ENCODE results near the gene HECW1. TPM values are rescaled to one million over a fixed set of nuclear protein-coding genes. Genes with fewer than 3 reads are reported as not detected.
"Not testable (repeated sequence)": the region's sequence is repeated elsewhere in the genome, so short reads cannot be mapped to it uniquely, and the experiment has no call there.

The HECW1 gene
- total RNA-seq, 2 experiments from 2014 or later, result not detected

GRCh38 chr7:43130347-43130746 is 17.9 kb downstream of the HECW1 start:
- no peaks in the 10 kb centered on the region for H3K36me3 Mint-ChIP-seq (ENCODE audit: low read depth)
- ChIA-PET POLR2A (no interaction called here), CTCF (no interaction called here)
- H3K4me1 Mint-ChIP-seq, result no peaks in the 10 kb centered on the region
- intact Hi-C loops (cut with DNase I, micrococcal nuclease), result no loop called here
- DNase-seq (no peak), ATAC-seq (no peak)
- no peaks in the 10 kb centered on the region for H3K9me3 Mint-ChIP-seq (ENCODE audit: low read depth)
- H3K27ac Mint-ChIP-seq, result no peak overlapping the region
- peaks cover 4% of the 10 kb centered on the region for H3K27me3 Mint-ChIP-seq
- no peak overlapping the region for H3K4me3 Mint-ChIP-seq

DNA sequence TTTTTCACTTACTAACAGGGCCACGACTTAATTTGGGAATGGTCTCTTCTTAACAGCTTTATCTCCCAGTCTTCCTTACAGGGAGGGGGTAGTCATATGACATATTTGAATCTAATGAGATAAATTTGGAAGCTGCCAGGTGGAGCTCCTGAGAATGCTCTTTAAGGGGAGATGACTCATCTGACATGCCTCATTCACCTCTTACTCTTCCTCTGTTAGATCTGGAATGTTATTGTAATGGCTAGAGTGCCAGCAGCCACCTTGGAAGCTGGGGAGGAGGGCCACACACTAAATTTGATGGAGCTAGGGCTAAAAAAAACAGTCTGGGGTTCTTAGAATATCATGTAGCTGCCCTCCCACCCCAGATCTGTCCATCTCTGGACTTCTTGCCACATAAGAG is 22.7 kb downstream of the HECW1 start:
- Mint-ChIP-seq H3K36me3 (ENCODE audit: low read depth) (no peaks in the 10 kb centered on the region), H3K27me3 (peaks cover 17% of the 10 kb centered on the region), H3K4me3 (no peak overlapping the region), H3K9me3 (ENCODE audit: low read depth) (no peaks in the 10 kb centered on the region), H3K27ac (no peak overlapping the region), H3K4me1 (no peaks in the 10 kb centered on the region)
- intact Hi-C loops (cut with DNase I, micrococcal nuclease), result no loop called here
- POLR2A ChIA-PET, result no interaction called here
- CTCF ChIA-PET, result interaction anchor here (0.7 to 0.9 kb wide), 2 partner anchors 11 to 27 kb away, joined by 3 to 4 read pairs; no protein-coding TSS in a partner anchor
- no peak for DNase-seq
- ATAC-seq, result no peak

DNA sequence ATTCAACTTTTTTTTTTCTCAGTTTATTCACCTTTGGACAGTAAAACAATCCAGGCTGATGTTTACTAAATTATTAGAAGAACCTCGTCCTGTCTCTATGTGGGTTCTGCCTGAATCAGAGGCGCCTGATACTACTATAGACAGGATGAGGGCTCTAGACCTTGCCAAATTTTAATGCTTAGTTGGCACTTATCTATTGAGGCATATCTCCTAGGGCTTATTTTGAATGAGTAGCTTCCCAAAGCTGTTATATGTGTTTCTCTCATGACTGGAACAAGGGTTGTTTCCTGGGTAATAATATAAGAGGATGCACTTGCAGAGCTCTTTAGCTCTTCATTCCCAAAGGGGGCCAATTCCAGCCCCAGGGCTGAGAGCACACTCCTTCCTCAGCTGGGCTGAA is 23.6 kb downstream of the HECW1 start:
- Mint-ChIP-seq H3K9me3 (ENCODE audit: low read depth) (no peaks in the 10 kb centered on the region), H3K4me3 (no peak overlapping the region), H3K27me3 (peaks cover 19% of the 10 kb centered on the region), H3K27ac (no peak overlapping the region), H3K4me1 (no peaks in the 10 kb centered on the region), H3K36me3 (ENCODE audit: low read depth) (no peaks in the 10 kb centered on the region)
- ATAC-seq (no peak), DNase-seq (no peak)
- ChIA-PET POLR2A (no interaction called here), CTCF (interaction anchor here (0.9 kb wide), 1 partner anchor 27 kb away, joined by 3 read pairs; no protein-coding TSS in a partner anchor)
- intact Hi-C loops (cut with DNase I, micrococcal nuclease), result no loop called here

- H3K27me3 Mint-ChIP-seq, result peaks cover 21% of the 10 kb centered on the region
- ATAC-seq; H3K4me3 Mint-ChIP-seq; intact Hi-C loops (cut with DNase I, micrococcal nuclease); H3K4me1 Mint-ChIP-seq; H3K27ac Mint-ChIP-seq; POLR2A ChIA-PET; H3K9me3 Mint-ChIP-seq (ENCODE audit: low read depth); H3K36me3 Mint-ChIP-seq (ENCODE audit: low read depth); DNase-seq: not testable (repeated sequence)
- CTCF ChIA-PET, result interaction anchor here (0.5 to 0.6 kb wide), 3 partner anchors 362 to 1959 kb away, joined by 3 to 4 read pairs (median 3); no protein-coding TSS in a partner anchor
Observed at GRCh38 chr7:43137121-43137744, 24.8 kb downstream of the HECW1 start.

DNA sequence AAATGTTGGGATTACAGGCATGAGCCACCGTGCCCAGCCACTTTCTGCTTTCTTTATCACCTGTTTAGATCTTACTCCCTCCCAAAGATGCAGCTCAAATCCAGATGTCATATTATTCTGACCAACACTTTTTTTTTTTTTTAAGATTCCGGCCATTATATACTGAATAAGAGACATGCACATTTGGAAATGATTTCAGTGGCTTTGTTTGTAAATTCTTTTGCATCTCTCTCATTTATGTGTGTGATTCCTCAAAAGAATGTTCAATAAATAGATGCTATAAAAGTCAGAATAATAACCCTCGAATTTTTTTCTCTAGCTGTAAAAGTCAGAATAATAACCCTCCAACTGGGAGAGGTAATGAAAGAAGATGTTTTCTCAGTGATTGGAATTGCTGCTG is 25.4 kb downstream of the HECW1 start:
- H3K4me3 Mint-ChIP-seq, result no peak overlapping the region
- POLR2A ChIA-PET, result no interaction called here
- CTCF ChIA-PET, result interaction anchor here (0.5 to 1.3 kb wide), 4 partner anchors 9 to 1960 kb away, joined by 3 to 5 read pairs (median 4); no protein-coding TSS in a partner anchor
- no peaks in the 10 kb centered on the region for H3K9me3 Mint-ChIP-seq (ENCODE audit: low read depth)
- DNase-seq (no peak), ATAC-seq (no peak)
- H3K27me3 Mint-ChIP-seq, result peaks cover 21% of the 10 kb centered on the region
- H3K36me3 Mint-ChIP-seq (ENCODE audit: low read depth), result no peaks in the 10 kb centered on the region
- H3K4me1 Mint-ChIP-seq, result no peaks in the 10 kb centered on the region
- intact Hi-C loops (cut with DNase I, micrococcal nuclease), result no loop called here
- no peak overlapping the region for H3K27ac Mint-ChIP-seq

DNA sequence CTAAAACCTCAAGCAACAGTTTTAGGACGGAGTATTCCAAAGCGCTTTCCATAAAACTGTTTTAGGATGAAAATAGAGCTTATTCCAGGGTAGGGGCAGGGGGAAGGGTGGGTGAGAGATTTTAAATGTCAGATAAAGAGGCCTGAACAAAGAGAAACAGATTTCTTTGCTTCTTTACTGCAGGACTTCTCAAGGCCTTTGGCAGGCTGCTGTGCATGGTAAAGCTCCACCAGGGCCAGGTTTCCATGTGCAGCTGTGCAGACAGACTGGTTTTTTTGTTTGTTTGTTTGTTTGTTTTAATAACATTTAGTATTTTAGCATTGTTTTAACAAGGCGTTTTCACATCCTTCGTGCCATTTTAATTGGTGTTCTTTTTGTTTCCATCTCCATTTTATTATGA is 26.3 kb downstream of the HECW1 start:
- CTCF ChIA-PET, result interaction anchor here (1.3 to 1.4 kb wide), 2 partner anchors 8 to 198 kb away, joined by 3 to 5 read pairs; no protein-coding TSS in a partner anchor
- intact Hi-C loops (cut with DNase I, micrococcal nuclease), result no loop called here
- DNase-seq (no peak), ATAC-seq (no peak)
- Mint-ChIP-seq H3K36me3 (ENCODE audit: low read depth) (no peaks in the 10 kb centered on the region), H3K4me3 (no peak overlapping the region), H3K27me3 (peaks cover 19% of the 10 kb centered on the region), H3K27ac (no peak overlapping the region), H3K9me3 (ENCODE audit: low read depth) (no peaks in the 10 kb centered on the region), H3K4me1 (no peaks in the 10 kb centered on the region)
- POLR2A ChIA-PET, result no interaction called here

DNA sequence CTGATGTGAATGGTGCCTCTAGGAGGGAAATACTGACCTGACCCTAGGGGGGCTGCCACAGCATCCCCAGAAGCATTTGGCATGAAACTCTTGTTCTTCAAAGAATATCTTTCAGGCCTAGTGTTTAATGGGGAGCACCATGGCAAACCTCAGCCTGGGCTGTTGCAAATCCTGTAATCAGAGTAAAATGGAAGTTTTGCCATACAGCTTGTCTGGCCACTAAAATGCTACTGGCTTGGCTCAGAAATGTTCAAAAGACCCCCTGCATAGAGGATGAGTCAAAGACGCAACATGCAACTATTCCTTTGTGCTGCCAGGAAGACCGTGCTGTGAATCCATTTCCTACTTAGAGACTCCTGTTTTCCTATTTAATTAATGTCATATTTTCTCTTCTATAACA is 26.7 kb downstream of the HECW1 start:
- ChIA-PET CTCF (interaction anchor here (1.3 to 1.4 kb wide), 2 partner anchors 8 to 198 kb away, joined by 3 to 5 read pairs; no protein-coding TSS in a partner anchor), POLR2A (no interaction called here)
- Mint-ChIP-seq H3K4me3 (no peak overlapping the region), H3K9me3 (ENCODE audit: low read depth) (no peaks in the 10 kb centered on the region), H3K27ac (no peak overlapping the region), H3K27me3 (peaks cover 22% of the 10 kb centered on the region), H3K4me1 (no peaks in the 10 kb centered on the region), H3K36me3 (ENCODE audit: low read depth) (no peaks in the 10 kb centered on the region)
- no peak for DNase-seq
- no peak for ATAC-seq
- intact Hi-C loops (cut with DNase I, micrococcal nuclease), result no loop called here

DNA sequence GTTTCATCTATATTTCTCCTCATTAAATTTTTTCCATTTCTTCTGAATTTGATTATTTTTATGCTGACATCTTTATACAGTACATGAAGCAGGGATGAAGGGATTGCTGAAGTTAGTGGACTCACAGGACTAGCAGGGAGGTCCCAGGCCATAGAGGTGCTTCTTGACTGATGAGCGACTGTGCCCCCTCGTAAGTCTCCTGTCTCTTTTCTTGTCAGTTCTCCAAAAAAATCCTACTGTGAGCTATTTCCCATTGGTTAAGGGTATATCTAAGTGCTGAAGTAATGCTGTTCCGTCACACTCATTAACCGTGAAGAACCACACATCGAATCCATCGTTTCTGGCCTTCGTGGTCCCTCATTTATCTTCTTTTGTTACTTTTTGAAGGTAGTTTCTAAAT is 27.7 kb downstream of the HECW1 start:
- peaks cover 23% of the 10 kb centered on the region for H3K27me3 Mint-ChIP-seq
- ATAC-seq (no peak), DNase-seq (no peak)
- no peaks in the 10 kb centered on the region for H3K36me3 Mint-ChIP-seq (ENCODE audit: low read depth)
- no peaks in the 10 kb centered on the region for H3K4me1 Mint-ChIP-seq
- ChIA-PET POLR2A (no interaction called here), CTCF (no interaction called here)
- no peak overlapping the region for H3K4me3 Mint-ChIP-seq
- intact Hi-C loops (cut with DNase I, micrococcal nuclease), result no loop called here
- H3K9me3 Mint-ChIP-seq (ENCODE audit: low read depth), result no peaks in the 10 kb centered on the region
- no peak overlapping the region for H3K27ac Mint-ChIP-seq

DNA sequence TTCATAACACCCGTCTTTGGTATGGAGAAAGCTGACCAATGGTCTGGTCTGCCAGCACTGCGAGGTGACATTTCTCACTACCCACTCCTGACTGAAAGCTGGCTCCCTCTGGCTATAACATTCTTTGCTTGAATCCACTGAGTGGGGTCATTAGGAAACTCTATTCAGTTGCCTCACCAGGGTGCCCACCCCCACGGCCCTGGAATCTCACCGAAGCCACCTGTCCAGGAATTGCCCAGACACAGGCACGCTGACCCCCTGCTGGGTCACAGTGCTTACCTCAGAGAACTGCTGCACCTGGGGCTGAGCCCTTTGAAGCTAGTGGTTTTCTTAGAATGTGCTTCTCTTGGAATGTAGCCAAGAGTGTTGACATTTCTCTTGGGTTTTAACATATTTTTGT is 28.6 kb downstream of the HECW1 start:
- ATAC-seq (no peak), DNase-seq (no peak)
- intact Hi-C loops (cut with DNase I, micrococcal nuclease), result no loop called here
- H3K9me3 Mint-ChIP-seq (ENCODE audit: low read depth), result no peaks in the 10 kb centered on the region
- CTCF ChIA-PET, result no interaction called here
- no peak overlapping the region for H3K4me3 Mint-ChIP-seq
- H3K27me3 Mint-ChIP-seq, result peaks cover 22% of the 10 kb centered on the region
- no peaks in the 10 kb centered on the region for H3K36me3 Mint-ChIP-seq (ENCODE audit: low read depth)
- no peaks in the 10 kb centered on the region for H3K4me1 Mint-ChIP-seq
- POLR2A ChIA-PET, result no interaction called here
- H3K27ac Mint-ChIP-seq, result no peak overlapping the region

DNA sequence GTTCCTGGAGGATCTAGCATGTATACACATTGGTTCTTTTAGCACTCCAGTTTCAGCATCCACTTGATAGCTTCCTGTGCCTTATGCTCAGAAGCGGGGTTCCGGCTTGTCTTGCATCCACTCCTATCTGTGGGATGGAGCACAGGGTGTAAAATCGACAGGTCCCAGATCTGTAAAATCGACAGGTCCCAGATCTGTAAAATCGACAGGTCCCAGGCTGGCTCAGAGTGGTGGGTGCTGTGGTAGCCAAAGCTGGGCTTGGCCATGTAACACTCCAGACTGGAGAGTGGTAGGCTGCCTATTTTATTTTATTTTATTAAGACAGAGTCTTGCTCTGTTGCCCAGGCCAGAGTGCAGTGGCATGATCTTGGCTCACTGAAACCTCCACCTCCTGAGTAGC is 30.3 kb downstream of the HECW1 start:
- no peak for DNase-seq

DNA sequence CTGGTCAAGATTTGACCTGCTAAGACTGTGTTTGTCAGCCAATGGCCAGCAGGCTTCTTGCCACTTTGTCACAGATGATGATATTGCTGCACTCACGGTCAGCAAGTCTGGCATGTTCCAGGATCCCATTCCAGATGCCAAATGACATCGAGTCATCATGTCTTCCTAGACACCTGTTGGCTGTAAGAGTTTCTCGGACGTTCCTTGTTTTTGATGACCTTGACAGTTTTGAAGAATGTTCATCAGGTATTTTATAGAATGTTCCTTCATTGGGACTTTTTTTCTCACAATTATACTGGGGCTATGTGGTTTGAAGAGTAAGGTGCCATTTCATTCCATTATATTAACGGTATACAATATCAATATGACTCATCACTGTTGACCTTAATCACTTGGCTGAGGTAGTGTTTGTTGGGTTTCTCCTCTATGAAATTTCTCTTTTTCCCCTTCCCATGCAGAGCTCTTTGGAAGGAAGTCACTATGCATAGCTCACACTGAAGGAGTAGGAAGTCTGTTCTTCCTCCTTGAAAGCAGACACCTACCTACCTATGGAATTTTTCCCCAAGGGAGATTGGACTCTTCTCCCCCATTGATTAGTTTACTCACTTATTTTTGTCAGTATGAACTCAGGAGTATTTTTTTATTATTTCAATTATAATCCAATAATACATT is 31.6 kb downstream of the HECW1 start:
- peaks cover 13% of the 10 kb centered on the region for H3K27me3 Mint-ChIP-seq
- ATAC-seq, result no peak
- CTCF ChIA-PET, result no interaction called here
- H3K27ac Mint-ChIP-seq, result no peak overlapping the region
- no peaks in the 10 kb centered on the region for H3K9me3 Mint-ChIP-seq (ENCODE audit: low read depth)
- POLR2A ChIA-PET, result no interaction called here
- intact Hi-C loops (cut with DNase I, micrococcal nuclease), result no loop called here
- H3K4me3 Mint-ChIP-seq, result no peak overlapping the region
- H3K4me1 Mint-ChIP-seq, result no peaks in the 10 kb centered on the region
- DNase-seq, result no peak
- H3K36me3 Mint-ChIP-seq (ENCODE audit: low read depth), result no peaks in the 10 kb centered on the region

More for the DNA sequence above, 30.3 kb downstream of the HECW1 start:
- POLR2A ChIA-PET, result no interaction called here
- no peak overlapping the region for H3K27ac Mint-ChIP-seq
- CTCF ChIA-PET, result no interaction called here
- ATAC-seq, result no peak
- no peak overlapping the region for H3K4me3 Mint-ChIP-seq
- H3K27me3 Mint-ChIP-seq, result peaks cover 19% of the 10 kb centered on the region
- no peaks in the 10 kb centered on the region for H3K36me3 Mint-ChIP-seq (ENCODE audit: low read depth)
- intact Hi-C loops (cut with DNase I, micrococcal nuclease), result no loop called here
- H3K9me3 Mint-ChIP-seq (ENCODE audit: low read depth), result no peaks in the 10 kb centered on the region
- H3K4me1 Mint-ChIP-seq, result no peaks in the 10 kb centered on the region

GRCh38 chr7:43148161-43148731 is 35.8 kb downstream of the HECW1 start:
- ChIA-PET POLR2A (no interaction called here), CTCF (interaction anchor here (0.7 to 2.2 kb wide), 2 partner anchors 10 to 249 kb away, joined by 3 to 5 read pairs; no protein-coding TSS in a partner anchor)
- H3K27me3 Mint-ChIP-seq, result peaks cover 14% of the 10 kb centered on the region

More at GRCh38 chr7:43148161-43148731, 35.8 kb downstream of the HECW1 start:
- Mint-ChIP-seq H3K9me3 (ENCODE audit: low read depth) (no peaks in the 10 kb centered on the region), H3K36me3 (ENCODE audit: low read depth) (no peaks in the 10 kb centered on the region), H3K4me1 (no peaks in the 10 kb centered on the region), H3K27ac (no peak overlapping the region), H3K4me3 (no peak overlapping the region)
- intact Hi-C loops (cut with DNase I, micrococcal nuclease), result no loop called here
- DNase-seq, result no peak
- ATAC-seq, result no peak
